Measurements from ENCODE around the gene ABL2. TPM values are rescaled to one million over a fixed set of nuclear protein-coding genes. Genes with fewer than 3 reads are reported as not detected.
"Not testable (repeated sequence)": the region's sequence is repeated elsewhere in the genome, so short reads cannot be mapped to it uniquely, and the experiment has no call there.

The ABL2 gene
- total and polyA plus RNA-seq, 10 donors: 1.3 to 21.7 (median 16.0) TPM

- no peak for TF ChIP-seq CTCF (IDR thresholded peaks at IDR 0.05 in 8 of 11, conservative IDR thresholded peaks at IDR 0.05 in 3 of 11)
- TF ChIP-seq POLR2A (IDR thresholded peaks at IDR 0.05): no peak
- no peak for TF ChIP-seq POLR2AphosphoS5 (IDR thresholded peaks at IDR 0.05)
- H3K4me1 ChIP-seq: peaks cover 0 to 40% (median 15%) of the 10 kb centered on the region in 6 donors
- peaks cover 0 to 35% (median 0%) of the 10 kb centered on the region in 6 donors for H3K36me3 ChIP-seq
- intact Hi-C loops (cut with DNase I; ENCODE audit: low total_unique reads): no loop called here
- peak overlapping the region in 7 of 8 donors; percentile 49 to 81 (median 65) for H3K27ac ChIP-seq
- no peaks in the 10 kb centered on the region for H3K27me3 ChIP-seq (replicated peaks in 1 of 7)
- 37 to 60% (median 49%) methylated on average over 5 of the region's 5 CpGs for WGBS, 5 donors
- no peak for DNase-seq
- no peak overlapping the region for H3K4me3 ChIP-seq
- no peaks in the 10 kb centered on the region for H3K9me3 ChIP-seq
These were observed 11.5 kb downstream of the ABL2 start for GRCh38 chr1:179217943-179218507.

- H3K27me3 ChIP-seq (replicated peaks in 1 of 7); H3K4me3 ChIP-seq; intact Hi-C loops (cut with DNase I; ENCODE audit: low total_unique reads); H3K9me3 ChIP-seq; DNase-seq; H3K27ac ChIP-seq: not testable (repeated sequence)
- H3K4me1 ChIP-seq: peaks cover 0 to 20% (median 7%) of the 10 kb centered on the region in 6 donors
- H3K36me3 ChIP-seq: peaks cover 0 to 10% (median 0%) of the 10 kb centered on the region in 6 donors
- WGBS, 5 donors: 95 to 97% (median 96%) methylated on average over 3 of the region's 3 CpGs
These were observed 16.2 kb downstream of the ABL2 start for GRCh38 chr1:179213317-179213716.

GRCh38 chr1:179208681-179209477 lies 20.6 kb downstream of the ABL2 start:
- TF ChIP-seq CTCF (IDR thresholded peaks at IDR 0.05 in 8 of 11, conservative IDR thresholded peaks at IDR 0.05 in 3 of 11) (no peak), POLR2AphosphoS5 (IDR thresholded peaks at IDR 0.05) (no peak), POLR2A (IDR thresholded peaks at IDR 0.05) (no peak)
- WGBS, 5 donors: 56 to 100% (median 92%) methylated on average over 1 of the region's 1 CpG
- intact Hi-C loops (cut with DNase I; ENCODE audit: low total_unique reads): no loop called here

GRCh38 chr1:179206812-179207211 lies 22.7 kb downstream of the ABL2 start:
- DNase-seq: no peak
- intact Hi-C loops (cut with DNase I; ENCODE audit: low total_unique reads): no loop called here
- no peaks in the 10 kb centered on the region for H3K9me3 ChIP-seq
- H3K27me3 ChIP-seq (replicated peaks in 1 of 7): no peaks in the 10 kb centered on the region
- no peaks in the 10 kb centered on the region for H3K36me3 ChIP-seq
- peaks cover 0 to 20% (median 11%) of the 10 kb centered on the region in 6 donors for H3K4me1 ChIP-seq
- no peak for TF ChIP-seq CTCF (IDR thresholded peaks at IDR 0.05 in 8 of 11, conservative IDR thresholded peaks at IDR 0.05 in 3 of 11)
- TF ChIP-seq POLR2A (IDR thresholded peaks at IDR 0.05): no peak
- TF ChIP-seq POLR2AphosphoS5 (IDR thresholded peaks at IDR 0.05): no peak
- no peak overlapping the region for H3K4me3 ChIP-seq
- 82 to 93% (median 90%) methylated on average over 3 of the region's 3 CpGs for WGBS, 5 donors
- H3K27ac ChIP-seq: no peak overlapping the region

More at GRCh38 chr1:179208681-179209477, 20.6 kb downstream of the ABL2 start:
- Histone ChIP-seq H3K36me3 (no peaks in the 10 kb centered on the region), H3K27ac (no peak overlapping the region), H3K4me1 (peaks cover 0 to 5% (median 2%) of the 10 kb centered on the region in 6 donors), H3K9me3 (no peaks in the 10 kb centered on the region), H3K4me3 (no peak overlapping the region), H3K27me3 (replicated peaks in 1 of 7) (no peaks in the 10 kb centered on the region)
- DNase-seq: no peak
